OCI-LY7 (cell line): Measurements from ENCODE around the gene NTMT1.

Experiments
- CTCF ChIP-seq: fragments of 200-600 bp; sonication (generic); conservative IDR thresholded peaks from 2 replicates; pipeline ENCODE4 v1.5.1; 2014; ENCODE audit warnings: mild to moderate bottlenecking, antibody characterized with exemption, low read length, moderate library complexity, mixed read lengths
- EZH2phosphoT487 ChIP-seq: fragments of 200-600 bp; sonication (generic); IDR thresholded peaks from 2 replicates; pipeline ENCODE4 v1.6.1; 2018; ENCODE audit warnings: low read depth, borderline replicate concordance, mild to moderate bottlenecking, mixed run types, antibody characterized with exemption, low read length, moderate library complexity, mixed read lengths

DNA sequence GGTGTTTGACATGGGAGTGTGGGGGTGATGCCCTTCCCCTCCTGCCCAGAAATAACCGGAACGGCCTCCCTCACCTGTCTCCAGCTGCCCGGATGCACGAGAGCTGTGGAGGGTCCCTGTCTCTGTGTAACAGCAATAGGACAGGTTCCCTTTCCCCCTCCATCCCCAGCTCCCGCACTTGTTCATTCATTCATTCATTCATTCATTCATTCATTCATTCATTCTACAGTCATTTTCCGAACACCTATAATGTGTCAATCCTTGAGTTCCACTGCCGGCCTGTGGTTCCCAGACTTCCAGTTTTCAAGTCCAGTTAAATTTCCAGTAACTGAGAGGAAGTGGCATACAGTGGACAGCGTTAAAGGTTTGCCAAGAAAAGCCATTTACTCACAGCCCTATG, 46.7 kb downstream of the NTMT1 start:
- TF ChIP-seq CTCF = no peak
- TF ChIP-seq EZH2phosphoT487 = no peak
